Measurements from ENCODE around the gene AFAP1L1.
"Not testable (repeated sequence)": the region's sequence is repeated elsewhere in the genome, so short reads cannot be mapped to it uniquely, and the experiment has no call there.

Gene AFAP1L1

DNA sequence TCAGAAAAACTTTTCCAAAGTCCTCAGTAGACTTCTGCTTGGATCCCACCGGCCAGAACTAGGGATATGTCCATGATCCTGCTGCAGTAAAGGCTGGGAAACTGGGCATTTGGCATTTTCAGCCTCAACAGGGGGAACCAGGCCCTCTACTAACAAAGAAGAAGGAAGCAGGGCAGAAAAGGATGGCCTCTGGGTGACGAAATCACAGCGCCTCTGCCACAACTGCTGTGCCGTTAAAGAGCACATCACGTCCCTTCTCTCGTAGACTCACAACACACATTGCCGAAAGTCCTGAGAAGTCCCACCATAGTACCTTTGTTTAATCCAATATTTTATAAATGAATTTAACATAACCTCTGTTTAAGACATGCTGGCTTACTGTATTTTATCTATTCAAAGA is 10.4 kb upstream of the AFAP1L1 start:
- no peak for DNase-seq (ENCODE audit: low spot score)

GRCh38 chr5:149262315-149262714 is 9.3 kb upstream of the AFAP1L1 start:
- no peak for DNase-seq (ENCODE audit: low spot score)

GRCh38 chr5:149264439-149265067 is 7.1 kb upstream of the AFAP1L1 start:
- no peak for DNase-seq (ENCODE audit: low spot score)

DNA sequence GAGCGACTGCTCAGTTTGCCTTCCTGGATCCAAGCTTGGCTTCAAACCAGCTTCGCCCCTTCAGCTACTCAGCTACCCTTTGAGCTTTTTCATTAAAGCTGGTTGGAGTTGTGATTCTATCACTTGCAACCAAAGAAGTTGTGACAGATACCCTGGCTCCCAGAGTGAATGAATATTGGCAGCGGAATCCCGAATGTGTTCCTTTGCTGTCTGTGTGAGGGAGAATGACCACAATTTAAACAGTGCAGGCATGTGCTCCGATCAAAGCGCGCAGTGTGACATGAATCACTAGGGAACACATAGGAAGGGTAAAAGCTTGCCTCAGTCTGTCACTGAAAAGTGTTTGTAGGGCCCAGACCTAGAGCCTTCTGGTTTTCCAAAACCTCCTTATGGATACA is 6.6 kb upstream of the AFAP1L1 start:
- no peak for DNase-seq (ENCODE audit: low spot score)

GRCh38 chr5:149265597-149265996 is 6.1 kb upstream of the AFAP1L1 start:
- peak; percentile 19 for DNase-seq (ENCODE audit: low spot score)

DNA sequence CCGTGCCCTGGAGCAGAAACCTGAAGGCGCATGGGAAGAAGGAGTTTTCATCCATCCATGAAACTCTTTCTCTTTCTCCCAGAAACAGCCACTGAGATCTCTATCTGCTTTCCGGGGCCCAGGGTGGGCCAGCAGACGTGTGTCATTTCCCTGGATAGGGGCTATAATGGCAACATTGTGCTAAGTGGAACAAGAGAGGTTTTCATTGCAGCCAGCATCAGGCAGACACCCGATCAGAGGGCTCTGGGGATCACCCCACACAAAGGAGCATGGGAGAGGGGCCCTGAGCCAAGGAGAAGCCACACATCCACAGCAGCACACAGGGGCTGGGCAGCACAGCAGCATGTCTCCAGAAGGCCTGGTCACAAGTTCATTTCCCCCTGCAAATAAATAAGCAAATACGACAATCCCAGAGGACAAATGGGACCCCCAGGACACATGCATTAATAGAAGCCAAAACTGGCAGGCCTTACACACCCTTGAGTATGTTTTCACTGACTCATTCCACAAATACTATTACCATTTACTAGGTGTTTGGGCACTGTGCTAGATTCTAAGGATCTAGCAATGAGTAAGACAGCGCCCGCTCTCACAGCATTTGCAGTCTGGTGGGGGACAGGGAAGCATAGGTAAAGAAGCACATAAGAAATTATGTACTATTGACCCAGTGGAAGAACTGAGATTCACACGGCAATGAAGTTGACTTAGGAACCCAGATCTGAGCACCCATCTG is 4.3 kb upstream of the AFAP1L1 start:
- DNase-seq (ENCODE audit: low spot score), result no peak

DNA sequence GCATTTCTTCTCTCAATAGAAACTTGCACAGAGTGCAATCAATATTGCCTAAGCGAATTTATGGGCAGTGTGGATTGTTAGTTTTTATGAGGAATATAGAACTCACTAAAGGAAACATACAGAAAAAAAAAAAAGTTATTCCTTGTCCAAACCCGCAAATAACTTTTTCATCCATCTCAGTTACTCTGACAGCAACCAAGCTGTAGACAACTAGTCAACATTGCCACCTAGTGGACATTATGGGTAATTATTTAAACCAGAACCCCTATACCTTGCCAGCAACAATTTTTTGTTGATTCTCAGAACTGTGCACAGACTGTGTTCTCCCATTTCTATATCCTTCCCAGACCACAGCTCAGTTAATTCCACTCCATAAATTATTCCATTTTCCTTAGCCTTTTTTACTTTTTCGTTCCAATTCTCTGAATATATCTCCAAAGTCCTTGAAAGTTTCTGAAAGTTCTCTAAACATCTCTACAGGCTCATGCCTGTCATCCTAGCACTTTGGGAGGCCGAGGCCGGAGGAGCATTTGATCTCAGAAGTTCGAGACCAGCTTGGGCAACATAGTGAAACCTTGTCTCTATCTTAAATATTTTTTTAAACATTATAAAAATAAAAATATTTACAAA is 2.6 kb upstream of the AFAP1L1 start:
- DNase-seq (ENCODE audit: low spot score), result peak; percentile 74

DNA sequence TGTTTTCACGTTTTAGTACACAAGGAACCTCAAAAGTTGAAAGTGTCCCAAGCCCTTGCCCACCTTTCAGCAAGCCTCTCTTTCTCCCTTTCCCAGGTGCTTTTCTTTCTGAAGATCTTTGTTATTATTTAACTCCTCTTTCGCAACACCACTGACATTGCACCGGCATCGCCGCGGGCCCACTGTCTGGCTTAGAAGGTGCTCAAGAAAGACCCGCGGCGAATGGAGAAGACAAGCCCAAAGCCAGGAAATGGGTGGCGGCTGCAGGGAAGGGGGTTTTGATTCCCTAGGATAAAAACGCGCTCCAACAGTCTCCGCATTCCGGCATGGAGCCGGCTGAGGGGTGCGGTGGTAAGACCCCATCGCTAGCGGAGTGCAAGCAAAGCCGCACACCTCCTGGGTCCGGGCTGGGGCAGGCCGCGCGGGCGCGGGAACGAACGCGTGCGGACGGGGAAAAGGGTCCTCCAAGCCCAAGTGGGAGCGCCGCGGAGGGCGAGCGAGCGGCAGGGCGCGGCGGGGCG is 404 bp upstream of the AFAP1L1 start:
- DNase-seq (ENCODE audit: low spot score), result no peak

- DNase-seq (ENCODE audit: low spot score), result not testable (repeated sequence)
These were observed 1.1 kb downstream of the AFAP1L1 start for GRCh38 chr5:149272781-149273180.

DNA sequence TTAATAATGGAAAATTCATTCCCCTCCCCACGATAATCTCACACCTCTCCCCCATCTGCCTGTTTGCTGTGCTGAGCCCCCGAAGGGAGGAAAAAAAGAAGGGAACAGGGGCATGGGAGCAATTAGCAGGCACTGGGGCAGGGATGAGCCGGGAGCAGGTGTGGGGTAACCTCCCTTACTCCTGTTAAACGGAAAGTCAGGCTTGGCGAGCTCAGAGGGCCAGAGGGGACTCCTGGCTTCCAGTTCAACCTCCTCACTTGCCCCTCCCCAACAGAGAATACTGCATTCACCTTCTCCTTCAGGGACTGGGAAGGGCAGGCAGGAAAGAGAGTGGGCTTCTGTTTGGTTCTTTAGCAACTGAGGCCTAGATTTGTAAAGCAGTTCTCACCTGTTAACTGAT is 1.6 kb downstream of the AFAP1L1 start:
- no peak for DNase-seq (ENCODE audit: low spot score)

- no peak for DNase-seq (ENCODE audit: low spot score)
These were observed 2.3 kb downstream of the AFAP1L1 start for GRCh38 chr5:149273950-149274349.

DNA sequence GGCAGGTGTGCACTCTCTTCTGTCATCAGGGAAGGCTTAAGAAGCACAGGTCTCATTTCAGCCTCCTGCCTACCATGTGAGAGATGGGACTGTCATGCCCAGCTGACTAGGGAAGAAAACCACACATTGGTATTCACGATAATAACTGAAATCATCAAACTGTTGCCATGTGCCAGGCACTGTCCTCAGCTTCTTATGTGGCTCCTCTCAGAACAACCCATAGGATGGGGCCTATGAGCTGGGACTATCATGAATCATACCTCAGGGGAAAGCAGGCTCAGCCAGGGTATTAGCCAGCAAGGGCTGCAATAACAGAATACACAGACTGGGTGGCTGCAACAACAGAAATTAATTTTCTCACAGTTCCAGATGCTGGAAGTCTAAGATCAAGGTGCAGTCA is 3.3 kb downstream of the AFAP1L1 start:
- DNase-seq (ENCODE audit: low spot score), result peak; percentile 3

DNA sequence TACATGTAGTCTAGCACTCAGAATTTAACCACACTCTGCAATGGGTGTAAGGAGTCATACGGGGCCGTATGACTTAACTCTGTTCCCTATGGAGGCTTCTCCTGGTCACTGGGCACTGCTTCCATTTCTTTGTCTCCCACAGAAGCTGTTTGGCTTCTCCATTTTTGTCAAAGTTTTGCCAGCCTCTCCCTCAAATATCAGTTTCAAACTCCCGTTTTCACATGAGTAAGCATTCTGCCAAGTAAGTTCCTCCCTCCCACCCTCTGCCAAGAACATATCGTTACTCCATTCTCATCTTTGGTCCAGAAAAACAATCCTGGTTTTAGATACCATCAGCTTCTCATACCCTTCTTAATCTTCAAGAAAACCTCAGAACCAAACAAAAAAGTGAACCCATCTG is 6.1 kb downstream of the AFAP1L1 start:
- DNase-seq (ENCODE audit: low spot score), result no peak

DNA sequence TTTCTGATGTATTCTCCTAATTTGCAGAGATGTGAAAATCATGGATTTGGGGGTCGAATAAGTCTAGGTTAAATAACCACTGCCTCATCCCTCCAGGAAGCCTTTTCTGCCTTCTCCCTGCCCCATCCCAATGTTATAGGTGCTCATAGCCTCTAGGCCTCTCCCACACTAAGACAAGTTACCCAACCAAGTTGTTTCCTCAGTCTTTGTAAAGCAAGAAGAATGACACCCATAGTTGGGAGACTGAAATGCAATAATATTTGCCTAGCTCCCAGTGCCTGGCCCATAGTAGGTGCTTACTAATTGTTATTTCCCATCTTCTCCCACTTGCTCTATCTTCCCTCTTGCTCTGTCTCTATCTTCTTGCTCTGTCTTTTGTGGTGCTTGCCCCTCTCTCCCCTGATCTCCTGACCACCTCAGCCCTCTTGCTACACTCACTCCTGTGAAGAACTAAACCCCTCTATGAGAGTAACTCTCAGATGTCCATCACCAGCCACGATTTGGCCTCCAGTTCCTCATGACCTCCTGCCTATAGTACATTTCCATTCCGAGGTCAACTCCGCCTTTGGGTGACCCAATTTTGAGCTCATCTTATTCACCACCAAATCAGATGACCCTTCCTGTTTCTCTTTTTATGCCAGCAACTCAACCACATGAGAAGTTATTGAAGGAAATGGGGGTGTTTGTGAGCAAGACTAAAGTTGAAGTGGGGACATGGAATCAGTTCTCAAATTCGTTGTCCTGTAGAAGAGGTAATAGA is 7.0 kb downstream of the AFAP1L1 start:
- DNase-seq (ENCODE audit: low spot score), result no peak

GRCh38 chr5:149279661-149280060 is 8.0 kb downstream of the AFAP1L1 start:
- no peak for DNase-seq (ENCODE audit: low spot score)

DNA sequence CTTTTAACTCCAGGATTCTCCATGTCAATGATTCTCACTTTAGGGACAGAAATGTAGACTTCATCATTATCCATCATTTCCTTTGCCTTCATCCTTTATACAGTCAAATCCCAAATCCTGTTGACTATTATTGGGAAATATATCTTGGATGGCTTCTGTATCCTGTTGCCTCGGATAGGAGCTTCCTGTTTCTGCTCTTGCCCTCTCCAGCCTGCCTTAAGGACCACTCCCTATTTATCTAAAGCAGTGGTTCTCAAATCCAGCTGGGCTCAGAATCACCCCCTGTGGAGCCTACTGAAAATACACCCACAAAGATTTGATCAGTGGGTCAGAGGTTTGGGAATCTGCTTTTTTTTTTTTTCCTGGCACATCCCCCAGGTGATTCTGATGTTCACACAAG is 8.5 kb downstream of the AFAP1L1 start:
- no peak for DNase-seq (ENCODE audit: low spot score)

GRCh38 chr5:149280802-149281201 is 9.1 kb downstream of the AFAP1L1 start:
- no peak for DNase-seq (ENCODE audit: low spot score)

GRCh38 chr5:149282027-149282965 is 10.6 kb downstream of the AFAP1L1 start:
- no peak for DNase-seq (ENCODE audit: low spot score)

- DNase-seq (ENCODE audit: low spot score), result no peak
These were observed 11.3 kb downstream of the AFAP1L1 start for GRCh38 chr5:149282966-149283332.

DNA sequence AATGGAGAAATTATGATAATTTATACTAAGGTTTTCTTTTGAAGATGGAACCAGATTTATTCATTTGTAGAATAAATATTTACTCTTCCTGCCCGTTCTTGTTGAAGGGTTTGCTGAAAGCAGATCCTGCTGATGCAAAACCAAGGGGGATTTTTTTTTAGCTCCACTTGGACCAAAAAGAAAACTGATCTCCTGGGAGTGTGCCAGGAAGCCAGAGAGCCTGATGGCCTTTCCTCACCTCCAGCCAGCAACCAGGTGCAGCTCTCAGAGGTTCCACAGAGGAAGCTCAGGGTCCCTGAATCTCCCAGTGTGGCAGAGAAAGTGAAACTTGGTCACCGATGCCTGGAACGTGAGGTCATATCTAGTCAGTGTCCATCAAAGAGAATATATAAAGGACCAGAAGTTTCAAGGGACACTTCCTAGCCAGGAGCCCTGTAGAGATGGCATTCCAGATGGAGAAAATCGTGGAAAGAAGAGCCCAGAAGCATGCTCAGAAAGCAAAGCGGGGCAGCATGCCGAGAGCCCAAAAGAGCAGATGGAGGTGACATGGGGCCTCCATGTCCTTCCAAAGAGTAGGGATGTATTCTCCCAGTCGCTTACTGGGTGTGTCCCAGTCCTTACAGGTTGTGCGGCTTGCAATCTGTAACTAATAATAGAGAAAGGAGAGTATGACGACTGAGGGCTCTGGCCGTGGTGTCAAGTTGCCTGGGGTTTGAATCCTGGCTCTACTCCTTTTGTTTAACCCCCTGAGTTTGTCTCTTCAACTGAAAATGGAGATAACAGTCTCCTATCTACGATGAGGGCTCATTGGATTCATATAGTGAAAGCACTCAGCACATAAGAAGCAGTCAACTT is 12.2 kb downstream of the AFAP1L1 start:
- DNase-seq (ENCODE audit: low spot score), result no peak

All from RKO (cell line).